Mesenchymal stem cell (in vitro differentiated cells and primary cell): ENCODE results near the gene PGAM5.

Source experiments
- DNase-seq: peaks from one replicate; pipeline ENCODE4 v3.0.0-alpha.2; 2013
- H2AFZ ChIP-seq: one replicate; pipeline ENCODE4 v1.6.1; 2013; ENCODE audit warnings: low read depth, mild to moderate bottlenecking, control low read depth, inconsistent platforms, low read length, moderate library complexity
- H2AK5ac ChIP-seq: 2 replicates; pipeline ENCODE4 v1.6.1; 2013; ENCODE audit warnings: low read length, moderate library complexity, mild to moderate bottlenecking, inconsistent platforms; ENCODE audit not compliant: severe bottlenecking
- H2BK120ac ChIP-seq: one replicate; pipeline ENCODE4 v1.6.1; 2013; ENCODE audit warnings: low read depth, mild to moderate bottlenecking, inconsistent platforms, low read length, moderate library complexity
- H2BK12ac ChIP-seq, 2 experiments: one replicate each; pipeline ENCODE4 v1.6.1; 2013; ENCODE audit warnings: inconsistent platforms in 2 of 2, low read length in 2 of 2, mild to moderate bottlenecking in 2 of 2, moderate library complexity in 2 of 2, control low read depth in 1 of 2
- H2BK15ac ChIP-seq: one replicate; pipeline ENCODE4 v1.6.1; 2013; ENCODE audit warnings: mild to moderate bottlenecking, low read depth, inconsistent platforms; ENCODE audit not compliant: poor library complexity, severe bottlenecking
- H2BK5ac ChIP-seq: 2 replicates; pipeline ENCODE4 v1.6.1; 2013; ENCODE audit warnings: low read depth, mild to moderate bottlenecking, low read length, control low read depth, inconsistent platforms; ENCODE audit not compliant: poor library complexity, severe bottlenecking
- H3K14ac ChIP-seq, 2 experiments: one replicate each; pipeline ENCODE4 v1.6.1; 2013; ENCODE audit warnings: inconsistent platforms in 2 of 2, low read length in 2 of 2, control low read depth in 1 of 2, mild to moderate bottlenecking in 1 of 2, moderate library complexity in 1 of 2
- H3K18ac ChIP-seq, 2 experiments: one replicate each; pipeline ENCODE4 v1.6.1; 2013; ENCODE audit warnings: inconsistent platforms in 2 of 2, low read length in 2 of 2, control low read depth in 1 of 2, low read depth in 1 of 2, mild to moderate bottlenecking in 1 of 2
- H3K23ac ChIP-seq, 2 experiments: one replicate each; pipeline ENCODE4 v1.6.1; 2013; ENCODE audit warnings: inconsistent platforms in 2 of 2, low read length in 2 of 2, mild to moderate bottlenecking in 2 of 2, moderate library complexity in 2 of 2, control low read depth in 1 of 2
- H3K27ac ChIP-seq: 2 replicates; pipeline ENCODE4 v1.5.1; 2013; ENCODE audit warnings: mild to moderate bottlenecking, moderate library complexity, low read length, control low read depth, inconsistent platforms; ENCODE audit not compliant: poor library complexity, severe bottlenecking
- H3K27me3 ChIP-seq, 2 experiments: 2 replicates each; pipeline versions ENCODE4 v1.6.1 to v1.7.0; 2013; ENCODE audit warnings: low read length in 2 of 2, mild to moderate bottlenecking in 2 of 2, moderate library complexity in 2 of 2, control low read depth in 1 of 2, inconsistent platforms in 1 of 2; ENCODE audit not compliant: control insufficient read depth in 1 of 2, insufficient read depth in 1 of 2
- H3K36me3 ChIP-seq, 2 experiments: 2 replicates each; pipeline versions ENCODE4 v1.6.1 to v1.7.0; 2013; ENCODE audit warnings: low read length in 2 of 2, control low read depth in 1 of 2, inconsistent platforms in 1 of 2, low read depth in 1 of 2, mild to moderate bottlenecking in 1 of 2; ENCODE audit not compliant: insufficient read depth in 2 of 2, control insufficient read depth in 1 of 2
- H3K4ac ChIP-seq, 2 experiments: one replicate each; pipeline ENCODE4 v1.6.1; 2013; ENCODE audit warnings: inconsistent platforms in 2 of 2, low read length in 2 of 2, mild to moderate bottlenecking in 2 of 2, moderate library complexity in 2 of 2, control low read depth in 1 of 2, low read depth in 1 of 2
- H3K4me1 ChIP-seq: 2 replicates; pipeline ENCODE4 v1.6.1; 2013; ENCODE audit warnings: low read depth, low read length, control low read depth; ENCODE audit not compliant: control insufficient read depth, insufficient read depth
- H3K4me2 ChIP-seq: 2 replicates; pipeline ENCODE4 v1.6.1; 2013; ENCODE audit warnings: low read length, mild to moderate bottlenecking, inconsistent platforms; ENCODE audit not compliant: poor library complexity, severe bottlenecking
- H3K4me3 ChIP-seq, 2 experiments: 2 replicates each; pipeline versions ENCODE4 v1.5.1 to v1.7.0; 2013; ENCODE audit warnings: low read length in 2 of 2, mild to moderate bottlenecking in 2 of 2, control low read depth in 1 of 2, low read depth in 1 of 2; ENCODE audit not compliant: insufficient read depth in 1 of 2
- H3K79me1 ChIP-seq: replicated peaks from 2 replicates; pipeline ENCODE4 v1.6.1; 2013; ENCODE audit warnings: mild to moderate bottlenecking, control low read depth, low read length, inconsistent platforms; ENCODE audit not compliant: poor library complexity, severe bottlenecking
- H3K9ac ChIP-seq: 2 replicates; pipeline ENCODE4 v1.7.0; 2013; ENCODE audit warnings: mild to moderate bottlenecking, low read length, moderate library complexity
- H3K9me3 ChIP-seq: 2 replicates; pipeline ENCODE4 v1.7.0; 2013; ENCODE audit warnings: mild to moderate bottlenecking, low read length; ENCODE audit not compliant: control insufficient read depth
- H4K8ac ChIP-seq: one replicate; pipeline ENCODE4 v1.6.1; 2013; ENCODE audit warnings: inconsistent platforms, mild to moderate bottlenecking, low read length, moderate library complexity
- H4K91ac ChIP-seq: one replicate; pipeline ENCODE4 v1.6.1; 2013; ENCODE audit warnings: mild to moderate bottlenecking, low read length, inconsistent platforms
- WGBS: methylation state at CpG from one replicate; pipeline ENCODE4 v1.1.7; 2013; ENCODE audit warnings: mixed read lengths; 5-methylcytosine and 5-hydroxymethylcytosine counted together

The PGAM5 gene

GRCh38 chr12:132715874-132716273 lies 5.2 kb downstream of the PGAM5 start:
- H3K4me1 ChIP-seq = peaks cover 6% of the 10 kb centered on the region
- no peak overlapping the region for H2BK120ac ChIP-seq
- H4K8ac ChIP-seq = peak overlapping the region; percentile 38
- no peak overlapping the region for H2BK12ac ChIP-seq
- H2BK15ac ChIP-seq = no peak overlapping the region
- no peak overlapping the region for H3K4me2 ChIP-seq
- no peak overlapping the region for H2AFZ ChIP-seq
- no peak overlapping the region for H3K18ac ChIP-seq
- H2BK5ac ChIP-seq = no peak overlapping the region
- no peaks in the 10 kb centered on the region for H3K27me3 ChIP-seq
- peaks cover 26% of the 10 kb centered on the region for H3K79me1 ChIP-seq
- H4K91ac ChIP-seq = no peak overlapping the region
- H3K23ac ChIP-seq = no peak overlapping the region
- no peak for DNase-seq
- no peak overlapping the region for H2AK5ac ChIP-seq
- WGBS = 91% methylated on average over 9 of the region's 9 CpGs
- no peak overlapping the region for H3K4ac ChIP-seq
- no peak overlapping the region for H3K4me3 ChIP-seq
- H3K9ac ChIP-seq = no peak overlapping the region
- H3K27ac ChIP-seq = no peak overlapping the region
- H3K36me3 ChIP-seq = peaks cover 48 to 59% of the 10 kb centered on the region in 2 experiments
- H3K9me3 ChIP-seq = no peaks in the 10 kb centered on the region
- H3K14ac ChIP-seq = no peak overlapping the region

- Histone ChIP-seq H3K18ac (no peak overlapping the region), H2BK120ac (no peak overlapping the region), H3K79me1 (peaks cover 27% of the 10 kb centered on the region), H3K4ac (no peak overlapping the region), H3K4me2 (no peak overlapping the region), H3K36me3 (peaks cover 52 to 64% of the 10 kb centered on the region in 2 experiments), H3K14ac (no peak overlapping the region), H2AFZ (no peak overlapping the region), H3K9me3 (no peaks in the 10 kb centered on the region), H4K91ac (no peak overlapping the region), H2BK15ac (no peak overlapping the region), H3K9ac (no peak overlapping the region), H3K4me3 (no peak overlapping the region), H3K27me3 (no peaks in the 10 kb centered on the region), H2BK5ac (no peak overlapping the region), H4K8ac (no peak overlapping the region), H2BK12ac (no peak overlapping the region), H3K23ac (no peak overlapping the region), H3K27ac (no peak overlapping the region), H3K4me1 (peaks cover 6% of the 10 kb centered on the region), H2AK5ac (no peak overlapping the region)
- 84% methylated on average over 10 of the region's 11 CpGs for WGBS
- no peak for DNase-seq
Measured at GRCh38 chr12:132716356-132716755, 5.7 kb downstream of the PGAM5 start.

DNA sequence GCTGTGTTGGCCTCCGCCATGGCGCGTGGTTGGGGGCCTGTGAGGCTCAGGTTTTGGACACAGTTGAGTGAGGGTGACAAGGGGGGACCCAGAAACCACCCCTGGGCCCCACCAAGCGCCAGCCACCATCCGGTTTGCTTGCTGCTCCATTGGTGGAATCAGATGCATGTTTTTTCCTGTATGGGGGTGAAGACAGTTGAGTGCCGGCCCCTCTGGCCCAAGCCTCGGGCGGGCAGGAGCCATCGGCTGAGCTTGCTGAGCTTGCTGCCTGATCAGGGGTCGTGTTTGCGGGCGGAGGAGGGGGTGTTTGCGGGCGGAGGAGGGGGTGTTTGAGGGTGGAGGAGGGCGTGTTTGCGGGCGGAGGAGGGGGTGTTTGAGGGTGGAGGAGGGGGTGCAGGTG lies 6.4 kb downstream of the PGAM5 start:
- peaks cover 29% of the 10 kb centered on the region for H3K79me1 ChIP-seq
- H4K8ac ChIP-seq = no peak overlapping the region
- H3K9me3 ChIP-seq = no peaks in the 10 kb centered on the region
- H2AFZ ChIP-seq = no peak overlapping the region
- no peak overlapping the region for H3K4me3 ChIP-seq
- no peak overlapping the region for H3K4me2 ChIP-seq
- H4K91ac ChIP-seq = no peak overlapping the region
- H3K4ac ChIP-seq = no peak overlapping the region
- no peak for DNase-seq
- H3K36me3 ChIP-seq = peaks cover 58 to 70% of the 10 kb centered on the region in 2 experiments
- H2BK5ac ChIP-seq = no peak overlapping the region
- no peak overlapping the region for H2AK5ac ChIP-seq
- no peak overlapping the region for H2BK15ac ChIP-seq
- no peak overlapping the region for H3K23ac ChIP-seq
- H2BK120ac ChIP-seq = no peak overlapping the region
- H3K9ac ChIP-seq = no peak overlapping the region
- H3K14ac ChIP-seq = no peak overlapping the region
- no peak overlapping the region for H3K18ac ChIP-seq
- H2BK12ac ChIP-seq = no peak overlapping the region
- 88% methylated on average over 16 of the region's 17 CpGs for WGBS
- no peak overlapping the region for H3K27ac ChIP-seq
- no peaks in the 10 kb centered on the region for H3K27me3 ChIP-seq
- peaks cover 5% of the 10 kb centered on the region for H3K4me1 ChIP-seq

GRCh38 chr12:132717531-132718387 lies 7.1 kb downstream of the PGAM5 start:
- peaks cover 5% of the 10 kb centered on the region for H3K4me1 ChIP-seq
- H3K79me1 ChIP-seq = peaks cover 29% of the 10 kb centered on the region
- H3K9ac ChIP-seq = no peak overlapping the region
- H3K14ac ChIP-seq = no peak overlapping the region
- H3K27ac ChIP-seq = no peak overlapping the region
- peaks cover 63 to 72% of the 10 kb centered on the region in 2 experiments for H3K36me3 ChIP-seq
- H3K23ac ChIP-seq = no peak overlapping the region
- no peak overlapping the region for H2BK5ac ChIP-seq
- no peak overlapping the region for H2BK15ac ChIP-seq
- H3K4me3 ChIP-seq = no peak overlapping the region
- no peak overlapping the region for H4K91ac ChIP-seq
- H3K4me2 ChIP-seq = no peak overlapping the region
- H3K4ac ChIP-seq = no peak overlapping the region
- WGBS = 98% methylated on average over 60 of the region's 61 CpGs
- DNase-seq = no peak
- no peak overlapping the region for H2AFZ ChIP-seq
- H2BK12ac ChIP-seq = no peak overlapping the region
- no peak overlapping the region for H2BK120ac ChIP-seq
- H3K27me3 ChIP-seq = no peaks in the 10 kb centered on the region
- no peak overlapping the region for H2AK5ac ChIP-seq
- no peak overlapping the region for H4K8ac ChIP-seq
- no peaks in the 10 kb centered on the region for H3K9me3 ChIP-seq
- H3K18ac ChIP-seq = no peak overlapping the region
